RWPE1 (cell line): ENCODE measurements around the gene RASA3.
"Not testable (repeated sequence)": the region's sequence is repeated elsewhere in the genome, so short reads cannot be mapped to it uniquely, and the experiment has no call there.

Source experiments
- CTCF ChIA-PET: fragments of 350-600 bp; sonication (Branson Sonifier 250); formaldehyde crosslinking; extraction: SDS; loops from one replicate; lab custom pipeline; 2021; lab: Yijun Ruan, JAX
- POLR2A ChIA-PET: fragments of 400-600 bp; formaldehyde crosslinking; extraction: SDS; loops from one replicate; lab custom pipeline; 2020; ENCODE audit warnings: antibody characterized with exemption; ENCODE audit not compliant: low non-redundant PET; lab: Yijun Ruan, JAX
- DNase-seq: peaks from one replicate; pipeline ENCODE4 v3.0.0; 2012; ENCODE audit warnings: low spot score
- H3K27ac ChIP-seq: fragments of 450-650 bp; 2 replicates; pipeline ENCODE4 v1.5.1; 2017
- TF ChIP-seq, protein P1 (sequence below): fragments of 450-650 bp; conservative IDR thresholded peaks from 2 replicates; pipeline ENCODE4 v1.5.1; 2017; ENCODE audit warnings: low read depth, mild to moderate bottlenecking

The RASA3 gene

DNA sequence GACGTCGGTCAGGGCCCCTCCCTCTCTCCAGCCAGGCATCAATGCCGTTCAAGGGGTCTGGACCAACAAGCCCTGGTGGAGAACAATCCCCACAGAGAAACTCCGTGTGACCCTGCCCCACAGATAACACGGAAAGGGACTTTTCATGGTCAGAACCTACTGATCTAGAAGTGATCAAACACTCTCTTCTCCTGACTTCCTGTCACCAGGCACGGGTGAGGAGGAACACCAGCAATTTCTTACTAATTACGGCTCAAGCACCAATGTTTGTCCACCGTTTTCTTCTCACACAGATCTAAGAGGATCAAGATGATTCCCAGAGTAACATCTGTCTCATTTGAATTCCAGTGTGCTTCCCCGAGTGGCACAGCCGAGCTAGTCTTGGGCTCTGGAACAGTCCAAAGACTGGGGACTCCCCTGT lies 11.8 kb downstream of the RASA3 start:
- CTCF ChIA-PET: no interaction called here
- TF ChIP-seq, protein P1, sequence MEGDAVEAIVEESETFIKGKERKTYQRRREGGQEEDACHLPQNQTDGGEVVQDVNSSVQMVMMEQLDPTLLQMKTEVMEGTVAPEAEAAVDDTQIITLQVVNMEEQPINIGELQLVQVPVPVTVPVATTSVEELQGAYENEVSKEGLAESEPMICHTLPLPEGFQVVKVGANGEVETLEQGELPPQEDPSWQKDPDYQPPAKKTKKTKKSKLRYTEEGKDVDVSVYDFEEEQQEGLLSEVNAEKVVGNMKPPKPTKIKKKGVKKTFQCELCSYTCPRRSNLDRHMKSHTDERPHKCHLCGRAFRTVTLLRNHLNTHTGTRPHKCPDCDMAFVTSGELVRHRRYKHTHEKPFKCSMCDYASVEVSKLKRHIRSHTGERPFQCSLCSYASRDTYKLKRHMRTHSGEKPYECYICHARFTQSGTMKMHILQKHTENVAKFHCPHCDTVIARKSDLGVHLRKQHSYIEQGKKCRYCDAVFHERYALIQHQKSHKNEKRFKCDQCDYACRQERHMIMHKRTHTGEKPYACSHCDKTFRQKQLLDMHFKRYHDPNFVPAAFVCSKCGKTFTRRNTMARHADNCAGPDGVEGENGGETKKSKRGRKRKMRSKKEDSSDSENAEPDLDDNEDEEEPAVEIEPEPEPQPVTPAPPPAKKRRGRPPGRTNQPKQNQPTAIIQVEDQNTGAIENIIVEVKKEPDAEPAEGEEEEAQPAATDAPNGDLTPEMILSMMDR: no peak
- H3K27ac ChIP-seq: peak overlapping the region; percentile 73
- no peak for DNase-seq
- POLR2A ChIA-PET: no interaction called here

DNA sequence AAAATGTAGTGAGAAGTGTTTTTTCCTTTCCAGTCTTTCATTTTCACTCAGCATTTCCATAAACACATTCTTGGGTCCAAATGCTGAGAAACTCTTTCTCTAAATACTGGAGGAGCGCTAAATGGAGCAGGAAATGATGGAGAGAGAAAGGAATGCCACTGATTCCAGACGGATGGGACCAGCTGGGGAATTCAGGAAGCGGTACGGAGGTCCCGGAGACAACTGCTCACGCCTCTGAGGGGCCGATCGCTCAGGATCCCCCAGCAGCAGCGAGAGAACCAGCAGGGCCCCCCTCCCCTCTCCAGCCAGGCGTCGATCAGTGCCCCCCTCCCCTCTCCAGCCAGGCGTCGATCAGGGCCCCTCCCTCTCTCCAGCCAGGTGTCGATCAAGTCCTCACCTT lies 13.2 kb downstream of the RASA3 start:
- ChIA-PET POLR2A (no interaction called here), CTCF (interaction anchor here (0.5 kb wide), 1 partner anchor 170 kb away, joined by 8 read pairs; no protein-coding TSS in a partner anchor)
- TF ChIP-seq, protein P1: no peak
- peak overlapping the region; percentile 98 for H3K27ac ChIP-seq
- peak; percentile 70 for DNase-seq

DNA sequence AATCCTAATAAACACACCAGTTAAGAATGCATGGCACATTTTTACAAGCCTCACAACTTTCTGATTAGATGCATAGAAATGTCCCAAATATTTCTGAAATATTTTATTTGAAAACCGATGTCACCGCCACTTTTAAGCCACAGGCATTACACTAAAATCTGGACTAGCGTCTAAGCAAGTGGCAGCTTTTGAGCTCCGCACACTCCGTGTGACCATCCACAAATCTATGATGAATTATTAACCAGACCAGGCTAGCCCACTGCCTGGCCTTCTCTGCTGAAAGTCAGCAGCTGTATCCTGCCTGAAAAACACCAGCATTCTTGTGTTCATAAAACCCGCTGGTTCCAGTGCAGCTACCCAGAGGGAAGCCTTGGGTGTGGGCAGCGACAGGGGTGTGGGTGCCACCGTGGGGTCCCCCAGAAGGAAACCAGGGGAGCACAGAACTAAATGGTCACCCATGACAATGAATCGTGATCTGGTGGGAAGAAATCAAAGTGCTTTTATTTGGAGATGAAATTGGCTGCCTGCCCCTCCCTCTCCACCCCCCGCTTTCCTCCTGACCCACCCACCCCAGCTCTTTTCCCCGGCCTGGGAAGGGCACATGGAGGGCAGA lies 13.8 kb downstream of the RASA3 start:
- DNase-seq: no peak
- peak overlapping the region; percentile 98 for H3K27ac ChIP-seq
- ChIA-PET CTCF (no interaction called here), POLR2A (no interaction called here)
- TF ChIP-seq, protein P1: no peak

DNA sequence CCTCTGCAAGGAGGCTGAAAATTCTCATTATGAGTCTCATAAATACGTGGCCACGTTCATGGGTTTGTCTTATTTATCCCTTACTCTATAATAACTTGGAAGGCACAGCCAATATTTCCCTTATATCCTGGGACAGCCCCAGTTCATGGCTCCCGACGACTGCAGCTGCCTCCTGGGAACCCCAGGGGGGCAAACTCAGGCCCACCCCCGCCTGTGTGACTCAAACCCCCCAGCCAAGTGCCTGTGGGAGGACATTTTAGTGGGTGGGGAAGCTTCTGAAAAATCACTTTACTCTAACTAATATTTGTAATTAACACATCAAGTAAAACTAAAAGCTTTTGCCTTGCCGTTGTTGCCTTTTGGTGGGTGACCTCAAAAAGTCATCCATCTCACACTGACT lies 14.3 kb downstream of the RASA3 start:
- DNase-seq: no peak
- POLR2A ChIA-PET: no interaction called here
- TF ChIP-seq, protein P1: no peak
- CTCF ChIA-PET: interaction anchor here (0.6 kb wide), 1 partner anchor 26 kb away, joined by 3 read pairs; no protein-coding TSS in a partner anchor
- H3K27ac ChIP-seq: peak overlapping the region; percentile 98

DNA sequence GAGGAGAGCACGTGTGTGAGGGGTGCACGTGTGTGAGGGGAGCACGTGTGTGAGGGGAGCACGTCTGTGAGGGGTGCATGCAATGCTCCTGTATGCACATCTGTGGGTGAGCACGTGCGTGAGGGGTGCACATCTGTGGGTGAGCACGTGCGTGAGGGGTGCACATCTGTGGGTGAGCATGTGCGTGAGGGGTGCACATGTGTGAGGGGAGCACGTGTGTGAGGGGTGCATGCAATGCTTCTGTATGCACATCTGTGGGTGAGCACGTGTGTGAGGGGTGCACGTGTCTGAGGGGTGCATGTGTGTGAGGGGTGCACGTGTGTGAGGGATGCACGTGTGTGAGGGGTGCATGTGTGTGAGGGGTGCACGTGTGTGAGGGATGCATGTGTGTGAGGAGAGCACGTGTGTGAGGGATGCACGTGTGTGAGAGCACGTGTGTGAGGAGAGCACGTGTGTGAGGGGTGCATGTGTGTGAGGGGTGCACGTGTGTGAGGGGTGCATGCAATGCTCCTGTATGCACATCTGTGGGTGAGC lies 15.0 kb downstream of the RASA3 start:
- CTCF ChIA-PET: interaction anchor here (0.6 kb wide), 1 partner anchor 27 kb away, joined by 3 read pairs; no protein-coding TSS in a partner anchor
- DNase-seq, POLR2A ChIA-PET: not testable (repeated sequence)
- peak overlapping the region; percentile 98 for H3K27ac ChIP-seq

DNA sequence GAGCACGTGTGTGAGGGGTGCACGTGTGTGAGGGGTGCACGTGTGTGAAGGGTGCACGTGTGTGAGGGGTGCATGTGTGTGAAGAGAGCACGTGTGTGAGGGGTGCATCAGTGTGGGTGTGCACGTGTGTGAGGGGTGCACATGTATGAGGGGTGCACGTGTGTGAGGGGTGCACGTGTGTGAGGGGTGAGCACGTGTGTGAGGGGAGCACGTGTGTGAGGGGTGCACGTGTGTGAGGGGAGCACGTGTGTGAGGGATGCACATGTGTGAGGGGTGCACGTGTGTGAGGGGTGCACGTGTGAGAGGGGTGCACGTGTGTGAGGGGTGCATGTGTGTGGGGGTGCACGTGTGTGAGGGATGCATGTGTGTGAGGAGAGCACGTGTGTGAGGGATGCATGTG lies 15.7 kb downstream of the RASA3 start:
- ChIA-PET POLR2A (no interaction called here), CTCF (no interaction called here)
- TF ChIP-seq, protein P1: no peak
- H3K27ac ChIP-seq: no peak overlapping the region
- no peak for DNase-seq

DNA sequence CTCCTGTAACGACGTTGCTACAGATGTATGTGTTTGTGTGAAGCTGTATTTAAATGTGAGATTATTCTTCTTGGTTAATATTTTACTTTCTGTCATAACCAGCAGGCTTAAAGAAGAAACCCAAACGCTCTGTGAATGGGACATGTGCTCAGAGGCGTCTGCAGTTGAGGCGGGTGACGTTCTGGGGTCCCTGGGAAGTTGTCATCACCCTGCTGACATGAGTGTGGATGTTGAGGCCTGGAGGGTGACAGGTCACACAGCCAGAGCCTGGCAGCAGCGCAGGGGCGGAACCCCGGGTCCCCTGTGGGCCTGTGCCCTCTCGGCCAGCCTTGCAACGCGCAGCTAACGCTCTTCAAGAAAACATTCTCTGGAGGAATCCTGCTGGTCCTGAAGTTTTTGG lies 16.6 kb downstream of the RASA3 start:
- POLR2A ChIA-PET: no interaction called here
- DNase-seq: no peak
- TF ChIP-seq, protein P1: no peak
- CTCF ChIA-PET: no interaction called here
- H3K27ac ChIP-seq: peak overlapping the region; percentile 79
